ENCODE data around the gene UBFD1. TPM values are rescaled to one million over a fixed set of nuclear protein-coding genes. Genes with fewer than 3 reads are reported as not detected.

UBFD1 gene
- total and polyA plus RNA-seq, 2 of the 8 experiments (the other 6 are each of a cell fraction or from before 2014, with no cell fraction given) = 66.3 to 106 TPM

DNA sequence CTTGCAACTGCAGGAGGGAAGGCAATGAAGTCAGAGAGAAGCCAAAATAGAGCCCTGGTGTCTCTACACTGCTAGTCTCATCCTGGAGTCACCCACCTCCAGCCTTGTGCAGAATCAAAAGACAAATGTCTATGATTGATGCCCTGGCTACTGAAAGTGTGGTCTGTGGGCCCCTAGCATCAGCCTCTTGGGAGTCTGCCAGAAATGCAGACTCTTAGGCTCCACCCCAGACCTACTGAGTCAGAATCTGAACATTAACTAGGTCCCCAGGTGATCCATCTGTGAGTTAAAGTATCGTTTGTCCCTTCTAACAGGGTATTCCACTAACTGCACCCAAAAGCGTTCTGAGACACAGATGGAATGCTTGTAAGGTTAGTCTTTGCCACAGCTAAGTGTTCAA lies 21.6 kb upstream of the UBFD1 start (continued):
- TF ChIP-seq, protein P1, sequence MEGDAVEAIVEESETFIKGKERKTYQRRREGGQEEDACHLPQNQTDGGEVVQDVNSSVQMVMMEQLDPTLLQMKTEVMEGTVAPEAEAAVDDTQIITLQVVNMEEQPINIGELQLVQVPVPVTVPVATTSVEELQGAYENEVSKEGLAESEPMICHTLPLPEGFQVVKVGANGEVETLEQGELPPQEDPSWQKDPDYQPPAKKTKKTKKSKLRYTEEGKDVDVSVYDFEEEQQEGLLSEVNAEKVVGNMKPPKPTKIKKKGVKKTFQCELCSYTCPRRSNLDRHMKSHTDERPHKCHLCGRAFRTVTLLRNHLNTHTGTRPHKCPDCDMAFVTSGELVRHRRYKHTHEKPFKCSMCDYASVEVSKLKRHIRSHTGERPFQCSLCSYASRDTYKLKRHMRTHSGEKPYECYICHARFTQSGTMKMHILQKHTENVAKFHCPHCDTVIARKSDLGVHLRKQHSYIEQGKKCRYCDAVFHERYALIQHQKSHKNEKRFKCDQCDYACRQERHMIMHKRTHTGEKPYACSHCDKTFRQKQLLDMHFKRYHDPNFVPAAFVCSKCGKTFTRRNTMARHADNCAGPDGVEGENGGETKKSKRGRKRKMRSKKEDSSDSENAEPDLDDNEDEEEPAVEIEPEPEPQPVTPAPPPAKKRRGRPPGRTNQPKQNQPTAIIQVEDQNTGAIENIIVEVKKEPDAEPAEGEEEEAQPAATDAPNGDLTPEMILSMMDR (IDR thresholded peaks at IDR 0.05; ENCODE audit: control extremely low read depth in 1 of 3, insufficient read depth in 1 of 3, low read depth in 1 of 3, low read length in 3 of 3) = no peak
- no peak for TF ChIP-seq RFX5 (IDR thresholded peaks at IDR 0.05; ENCODE audit: borderline replicate concordance, low read depth, low read length)
- TF ChIP-seq, protein P2, sequence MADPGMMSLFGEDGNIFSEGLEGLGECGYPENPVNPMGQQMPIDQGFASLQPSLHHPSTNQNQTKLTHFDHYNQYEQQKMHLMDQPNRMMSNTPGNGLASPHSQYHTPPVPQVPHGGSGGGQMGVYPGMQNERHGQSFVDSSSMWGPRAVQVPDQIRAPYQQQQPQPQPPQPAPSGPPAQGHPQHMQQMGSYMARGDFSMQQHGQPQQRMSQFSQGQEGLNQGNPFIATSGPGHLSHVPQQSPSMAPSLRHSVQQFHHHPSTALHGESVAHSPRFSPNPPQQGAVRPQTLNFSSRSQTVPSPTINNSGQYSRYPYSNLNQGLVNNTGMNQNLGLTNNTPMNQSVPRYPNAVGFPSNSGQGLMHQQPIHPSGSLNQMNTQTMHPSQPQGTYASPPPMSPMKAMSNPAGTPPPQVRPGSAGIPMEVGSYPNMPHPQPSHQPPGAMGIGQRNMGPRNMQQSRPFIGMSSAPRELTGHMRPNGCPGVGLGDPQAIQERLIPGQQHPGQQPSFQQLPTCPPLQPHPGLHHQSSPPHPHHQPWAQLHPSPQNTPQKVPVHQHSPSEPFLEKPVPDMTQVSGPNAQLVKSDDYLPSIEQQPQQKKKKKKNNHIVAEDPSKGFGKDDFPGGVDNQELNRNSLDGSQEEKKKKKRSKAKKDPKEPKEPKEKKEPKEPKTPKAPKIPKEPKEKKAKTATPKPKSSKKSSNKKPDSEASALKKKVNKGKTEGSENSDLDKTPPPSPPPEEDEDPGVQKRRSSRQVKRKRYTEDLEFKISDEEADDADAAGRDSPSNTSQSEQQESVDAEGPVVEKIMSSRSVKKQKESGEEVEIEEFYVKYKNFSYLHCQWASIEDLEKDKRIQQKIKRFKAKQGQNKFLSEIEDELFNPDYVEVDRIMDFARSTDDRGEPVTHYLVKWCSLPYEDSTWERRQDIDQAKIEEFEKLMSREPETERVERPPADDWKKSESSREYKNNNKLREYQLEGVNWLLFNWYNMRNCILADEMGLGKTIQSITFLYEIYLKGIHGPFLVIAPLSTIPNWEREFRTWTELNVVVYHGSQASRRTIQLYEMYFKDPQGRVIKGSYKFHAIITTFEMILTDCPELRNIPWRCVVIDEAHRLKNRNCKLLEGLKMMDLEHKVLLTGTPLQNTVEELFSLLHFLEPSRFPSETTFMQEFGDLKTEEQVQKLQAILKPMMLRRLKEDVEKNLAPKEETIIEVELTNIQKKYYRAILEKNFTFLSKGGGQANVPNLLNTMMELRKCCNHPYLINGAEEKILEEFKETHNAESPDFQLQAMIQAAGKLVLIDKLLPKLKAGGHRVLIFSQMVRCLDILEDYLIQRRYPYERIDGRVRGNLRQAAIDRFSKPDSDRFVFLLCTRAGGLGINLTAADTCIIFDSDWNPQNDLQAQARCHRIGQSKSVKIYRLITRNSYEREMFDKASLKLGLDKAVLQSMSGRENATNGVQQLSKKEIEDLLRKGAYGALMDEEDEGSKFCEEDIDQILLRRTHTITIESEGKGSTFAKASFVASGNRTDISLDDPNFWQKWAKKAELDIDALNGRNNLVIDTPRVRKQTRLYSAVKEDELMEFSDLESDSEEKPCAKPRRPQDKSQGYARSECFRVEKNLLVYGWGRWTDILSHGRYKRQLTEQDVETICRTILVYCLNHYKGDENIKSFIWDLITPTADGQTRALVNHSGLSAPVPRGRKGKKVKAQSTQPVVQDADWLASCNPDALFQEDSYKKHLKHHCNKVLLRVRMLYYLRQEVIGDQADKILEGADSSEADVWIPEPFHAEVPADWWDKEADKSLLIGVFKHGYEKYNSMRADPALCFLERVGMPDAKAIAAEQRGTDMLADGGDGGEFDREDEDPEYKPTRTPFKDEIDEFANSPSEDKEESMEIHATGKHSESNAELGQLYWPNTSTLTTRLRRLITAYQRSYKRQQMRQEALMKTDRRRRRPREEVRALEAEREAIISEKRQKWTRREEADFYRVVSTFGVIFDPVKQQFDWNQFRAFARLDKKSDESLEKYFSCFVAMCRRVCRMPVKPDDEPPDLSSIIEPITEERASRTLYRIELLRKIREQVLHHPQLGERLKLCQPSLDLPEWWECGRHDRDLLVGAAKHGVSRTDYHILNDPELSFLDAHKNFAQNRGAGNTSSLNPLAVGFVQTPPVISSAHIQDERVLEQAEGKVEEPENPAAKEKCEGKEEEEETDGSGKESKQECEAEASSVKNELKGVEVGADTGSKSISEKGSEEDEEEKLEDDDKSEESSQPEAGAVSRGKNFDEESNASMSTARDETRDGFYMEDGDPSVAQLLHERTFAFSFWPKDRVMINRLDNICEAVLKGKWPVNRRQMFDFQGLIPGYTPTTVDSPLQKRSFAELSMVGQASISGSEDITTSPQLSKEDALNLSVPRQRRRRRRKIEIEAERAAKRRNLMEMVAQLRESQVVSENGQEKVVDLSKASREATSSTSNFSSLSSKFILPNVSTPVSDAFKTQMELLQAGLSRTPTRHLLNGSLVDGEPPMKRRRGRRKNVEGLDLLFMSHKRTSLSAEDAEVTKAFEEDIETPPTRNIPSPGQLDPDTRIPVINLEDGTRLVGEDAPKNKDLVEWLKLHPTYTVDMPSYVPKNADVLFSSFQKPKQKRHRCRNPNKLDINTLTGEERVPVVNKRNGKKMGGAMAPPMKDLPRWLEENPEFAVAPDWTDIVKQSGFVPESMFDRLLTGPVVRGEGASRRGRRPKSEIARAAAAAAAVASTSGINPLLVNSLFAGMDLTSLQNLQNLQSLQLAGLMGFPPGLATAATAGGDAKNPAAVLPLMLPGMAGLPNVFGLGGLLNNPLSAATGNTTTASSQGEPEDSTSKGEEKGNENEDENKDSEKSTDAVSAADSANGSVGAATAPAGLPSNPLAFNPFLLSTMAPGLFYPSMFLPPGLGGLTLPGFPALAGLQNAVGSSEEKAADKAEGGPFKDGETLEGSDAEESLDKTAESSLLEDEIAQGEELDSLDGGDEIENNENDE (IDR thresholded peaks at IDR 0.05; ENCODE audit: insufficient replicate concordance, low read length) = no peak

Data from H1 (cell line).